ENCODE measurements around the gene MACROD2.

MACROD2 gene

GRCh38 chr20:16028923-16029322 is 2033.6 kb downstream of the MACROD2 start:
- no peak for DNase-seq

DNA sequence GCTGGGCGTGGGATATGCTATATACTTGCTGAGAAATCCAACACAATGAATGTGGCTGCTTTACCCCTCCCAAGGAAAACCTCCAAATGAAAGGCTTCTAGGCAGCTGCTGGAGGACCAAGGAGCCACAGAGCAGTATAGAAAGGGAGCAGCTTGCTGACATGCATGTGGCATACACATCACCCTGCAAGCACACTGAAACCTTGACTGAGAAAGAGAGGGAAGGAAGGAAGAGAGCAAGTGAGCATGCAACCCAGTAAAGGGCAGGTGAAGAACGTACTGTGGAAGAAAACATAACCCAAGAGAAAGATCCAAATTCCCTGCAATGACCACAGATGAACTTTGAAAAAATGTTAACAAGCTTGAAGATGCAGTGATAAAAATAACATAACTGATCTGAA is 2034.9 kb downstream of the MACROD2 start:
- DNase-seq: no peak

DNA sequence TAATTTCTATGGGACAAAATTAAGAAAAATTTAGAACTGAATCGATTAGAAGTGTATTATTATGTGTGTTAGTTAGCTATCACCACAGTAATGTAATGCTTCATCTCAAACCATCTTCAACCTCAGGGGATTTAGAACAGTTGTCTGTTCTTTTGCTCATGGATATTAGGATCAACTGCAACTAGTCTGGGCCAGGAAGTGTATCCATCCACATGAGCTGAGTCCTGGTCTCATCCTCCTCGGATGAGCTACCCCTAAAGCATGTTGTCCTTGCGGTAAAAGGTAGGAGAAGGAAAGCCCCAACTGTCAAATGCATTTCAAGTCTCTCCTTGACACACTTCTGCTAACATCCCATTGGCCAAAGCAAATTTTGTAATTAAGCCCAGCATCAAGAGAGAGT is 2040.3 kb downstream of the MACROD2 start:
- no peak for DNase-seq

DNA sequence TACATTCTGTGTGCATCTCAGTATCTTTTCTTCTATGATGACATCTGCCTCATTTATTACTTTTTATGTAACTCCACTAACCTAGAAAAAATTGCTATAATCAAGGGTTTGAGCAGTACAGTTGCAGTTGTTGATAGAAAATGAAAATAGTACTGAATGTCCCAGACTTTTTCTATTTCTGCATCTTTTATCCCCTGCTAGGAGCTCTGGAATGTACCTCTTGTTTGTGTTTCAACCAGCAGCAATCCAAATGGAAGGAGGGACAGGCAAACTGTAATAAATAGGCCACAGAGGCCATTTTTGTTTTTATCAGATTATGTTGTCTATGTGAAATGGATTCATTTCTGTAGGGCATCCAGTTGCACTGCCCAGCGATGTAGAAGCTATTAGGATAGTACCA is 2041.0 kb downstream of the MACROD2 start:
- DNase-seq: no peak

GRCh38 chr20:16040742-16041141 is 2045.4 kb downstream of the MACROD2 start:
- peak; percentile 85 for DNase-seq

- no peak for DNase-seq
Observed at GRCh38 chr20:16042731-16043130, 2047.4 kb downstream of the MACROD2 start.

GRCh38 chr20:16043931-16044330 is 2048.6 kb downstream of the MACROD2 start:
- DNase-seq: peak; percentile 2

- no peak for DNase-seq
Observed at GRCh38 chr20:16048876-16049275, 2053.6 kb downstream of the MACROD2 start.

DNA sequence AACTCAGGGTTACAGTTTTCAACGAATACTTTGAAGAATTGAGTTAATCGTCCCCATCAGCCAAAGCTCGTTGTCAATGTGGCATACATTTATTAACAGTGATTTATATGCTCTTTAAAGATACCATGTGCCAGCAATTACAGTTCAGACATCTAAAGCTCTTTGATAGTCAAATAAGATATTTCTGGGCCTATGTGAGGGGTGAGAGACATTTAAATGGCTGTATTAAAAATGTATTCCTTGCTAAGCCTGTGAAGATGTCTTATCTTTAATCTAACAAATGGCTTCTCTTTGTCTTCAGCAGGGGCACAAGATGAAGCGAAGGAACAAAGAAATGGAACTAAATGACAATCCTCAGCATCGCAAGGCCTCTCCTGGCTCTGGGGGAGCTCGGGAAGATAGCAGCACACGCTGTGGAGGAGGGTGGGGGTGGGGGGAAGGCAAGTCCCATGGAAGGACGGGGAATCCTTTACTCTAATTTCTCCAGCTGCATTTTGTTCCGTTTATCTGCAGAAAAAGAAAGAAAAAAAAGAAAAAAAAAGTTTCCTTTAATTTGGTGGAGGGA is 2054.3 kb downstream of the MACROD2 start:
- no peak for DNase-seq

GRCh38 chr20:16050366-16050765 is 2055.1 kb downstream of the MACROD2 start:
- no peak for DNase-seq

- DNase-seq: no peak
Observed at GRCh38 chr20:16051968-16052367, 2056.7 kb downstream of the MACROD2 start.

DNA sequence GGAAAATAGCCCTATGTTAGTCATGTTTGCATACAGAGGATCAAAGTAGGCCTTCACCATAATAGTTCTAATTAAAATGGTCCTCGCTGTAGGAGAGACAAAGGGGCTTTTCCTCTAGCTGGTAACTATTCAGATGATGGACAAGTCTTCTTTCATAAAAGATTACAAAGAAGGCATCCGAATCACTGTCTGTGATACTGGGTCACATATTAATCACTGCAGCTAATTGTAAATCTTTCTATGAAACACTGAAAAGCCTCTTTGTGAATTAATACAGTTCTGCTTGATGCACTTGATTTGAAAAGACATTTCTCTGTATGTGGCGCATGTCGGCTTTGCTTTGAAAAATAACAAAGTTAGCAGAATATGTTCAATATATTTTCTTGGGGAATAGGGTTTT is 2057.1 kb downstream of the MACROD2 start:
- DNase-seq: no peak

GRCh38 chr20:16054985-16055384 is 2059.7 kb downstream of the MACROD2 start:
- DNase-seq: peak; percentile 33

- peak; percentile 68 for DNase-seq
Observed at GRCh38 chr20:16057651-16058050, 2062.3 kb downstream of the MACROD2 start.

- DNase-seq: no peak
Observed at GRCh38 chr20:16058268-16058667, 2063.0 kb downstream of the MACROD2 start.

- DNase-seq: no peak
Observed at GRCh38 chr20:16059841-16060240, 2064.5 kb downstream of the MACROD2 start.

- DNase-seq: no peak
Observed at GRCh38 chr20:16061351-16061750, 2066.0 kb downstream of the MACROD2 start.

- no peak for DNase-seq
Observed at GRCh38 chr20:16062661-16063581, 2067.6 kb downstream of the MACROD2 start.

- DNase-seq: no peak
Observed at GRCh38 chr20:16063881-16064280, 2068.6 kb downstream of the MACROD2 start.

DNA sequence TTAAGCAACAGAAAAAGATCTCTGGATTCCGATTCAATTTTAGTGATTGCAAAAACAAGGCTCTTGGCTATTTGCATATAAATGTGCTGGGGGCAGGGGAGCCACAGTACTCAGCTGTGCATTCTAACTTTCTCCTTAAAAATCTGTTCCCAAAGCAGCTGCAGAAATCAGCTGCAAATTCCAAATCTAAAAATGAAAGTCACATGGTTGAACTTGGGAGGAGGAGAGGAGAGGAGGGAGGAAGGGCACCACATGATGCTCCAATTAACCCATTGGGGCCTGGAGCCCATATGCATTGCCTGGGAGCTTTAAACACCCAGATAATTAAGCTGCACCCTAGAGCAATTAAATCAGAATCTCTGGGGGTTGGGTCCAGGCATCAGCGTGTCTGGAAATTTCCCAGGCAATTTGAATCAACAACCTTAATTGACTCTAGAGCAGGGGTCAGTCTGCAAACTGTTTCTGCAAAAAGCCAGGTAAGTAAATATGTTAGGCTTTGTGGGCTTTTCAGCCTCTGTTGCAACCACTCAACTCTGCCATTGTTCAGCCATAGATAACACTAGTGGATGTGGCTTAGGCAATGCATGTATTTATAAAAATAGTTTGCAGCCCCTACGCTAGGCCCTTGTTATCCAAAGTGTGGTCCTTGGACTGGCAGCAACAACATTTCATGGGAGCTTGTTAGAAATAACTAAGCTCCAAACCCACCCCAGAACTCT is 2069.8 kb downstream of the MACROD2 start:
- no peak for DNase-seq

DNA sequence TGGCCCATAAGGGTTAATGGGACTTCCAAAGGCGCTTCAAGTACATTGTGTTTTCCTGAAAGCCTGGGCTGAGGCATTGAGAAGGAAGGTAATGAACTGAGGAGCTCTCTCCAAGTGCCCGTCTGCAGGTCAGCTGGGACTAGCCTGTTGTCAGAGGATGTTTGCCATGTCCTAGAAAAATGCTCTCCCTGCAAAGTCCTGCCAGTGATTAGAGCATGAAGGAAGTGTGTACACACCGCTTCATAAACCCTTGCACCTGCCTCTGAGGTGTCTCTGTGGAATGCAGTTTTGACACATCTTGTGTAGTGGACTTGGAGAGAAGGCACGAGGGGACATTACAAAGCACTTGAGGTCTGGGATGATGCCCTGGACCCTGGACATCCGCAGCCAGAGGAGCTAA is 2071.3 kb downstream of the MACROD2 start:
- DNase-seq: no peak

DNA sequence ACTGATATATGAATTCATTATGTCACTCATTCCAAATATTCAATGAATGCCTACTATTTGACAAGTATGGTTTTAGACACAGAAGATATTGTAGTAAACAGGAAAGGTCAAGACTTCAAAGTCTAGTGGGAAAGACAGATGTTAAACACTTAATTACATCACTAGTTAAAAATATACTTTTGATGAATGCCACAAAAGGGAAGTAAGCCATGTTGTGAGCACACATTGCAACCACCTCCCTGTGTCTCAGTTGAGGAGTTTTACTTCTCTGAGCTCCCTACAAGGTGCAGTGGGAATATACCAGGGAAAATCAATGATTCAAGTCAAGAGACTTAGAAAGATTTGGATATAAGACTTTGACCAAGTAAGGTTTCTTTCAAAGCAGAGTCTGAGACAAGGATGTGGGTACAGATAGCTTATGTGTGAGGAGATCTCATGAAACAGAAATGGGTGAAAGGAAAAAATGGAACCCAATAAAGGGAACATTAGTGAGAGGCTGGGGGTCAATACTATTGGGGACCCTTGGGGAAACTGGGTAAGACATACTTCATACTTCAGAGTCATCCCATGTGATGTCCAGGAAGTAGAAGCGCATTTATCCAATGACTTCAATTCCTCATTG is 2074.2 kb downstream of the MACROD2 start:
- peak; percentile 61 for DNase-seq

DNA sequence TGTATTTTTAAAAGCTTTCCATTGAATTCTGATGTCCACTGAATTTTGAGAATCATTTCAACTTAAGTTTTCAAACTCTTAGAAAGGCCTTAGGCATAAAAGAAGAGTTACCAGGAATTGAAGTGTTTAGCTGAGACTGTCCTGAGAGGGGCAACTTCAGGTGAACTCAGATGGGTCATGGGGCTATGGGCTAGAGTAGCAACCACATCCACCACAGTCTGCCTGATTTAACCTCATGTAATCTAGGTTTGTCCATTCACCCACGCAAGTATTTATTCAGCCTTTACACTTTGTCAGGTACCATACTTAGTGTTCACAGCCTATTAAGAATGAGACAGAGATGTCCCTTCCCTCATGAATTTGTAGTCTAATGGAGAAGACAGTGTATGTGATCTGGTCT is 2076.9 kb downstream of the MACROD2 start:
- no peak for DNase-seq
